ENCODE results near the gene PSENEN.
A peak's percentile ranks its signal among the peaks of the same experiment; 100 is the strongest.

- TF ChIP-seq CTCF (conservative IDR thresholded peaks at IDR 0.05; ENCODE audit: low read depth in 2 of 2) (no peak), EZH2 (IDR thresholded peaks at IDR 0.05; ENCODE audit: low read depth, unreplicated experiment) (no peak), POLR2AphosphoS5 (IDR thresholded peaks at IDR 0.05; ENCODE audit: low read depth) (0 out of 2 replicates have a peak, but pooled peaks have one; percentile 44)
These were observed 11.2 kb downstream of the PSENEN start, which contains the start of gene HSPB6 for GRCh38 chr19:35756377-35757230.

Data from GM23338 (cell line).